HFF-Myc (cell line): ENCODE results near the gene LRRTM4.

Source experiments
- DNase-seq: peaks from one replicate; pipeline ENCODE4 v3.0.0-alpha.2; 2011; ENCODE audit warnings: low read depth; ENCODE audit errors: extremely low read depth
- H3K4me3 ChIP-seq: replicated peaks from 2 replicates; pipeline ENCODE4 v1.5.1; 2011; ENCODE audit warnings: low read depth, mild to moderate bottlenecking, control low read depth, low read length
- CTCF ChIP-seq: IDR thresholded peaks from 2 replicates; pipeline ENCODE4 v1.5.1; 2012; ENCODE audit warnings: mild to moderate bottlenecking, low read depth, low read length, control low read depth; ENCODE audit errors: missing control alignments

LRRTM4 gene

GRCh38 chr2:77522888-77523287 lies 712 bp upstream of the LRRTM4 start:
- no peak for DNase-seq
- TF ChIP-seq CTCF = no peak
- no peak overlapping the region for H3K4me3 ChIP-seq

GRCh38 chr2:77521548-77521891 lies 656 bp downstream of the LRRTM4 start:
- TF ChIP-seq CTCF = no peak
- no peak overlapping the region for H3K4me3 ChIP-seq
- DNase-seq = no peak

- H3K4me3 ChIP-seq = no peak overlapping the region
These were observed 1.3 kb downstream of the LRRTM4 start for GRCh38 chr2:77520641-77521547.

GRCh38 chr2:77519888-77520506 lies 2.2 kb downstream of the LRRTM4 start:
- no peak for DNase-seq
- no peak overlapping the region for H3K4me3 ChIP-seq
- no peak for TF ChIP-seq CTCF

More at GRCh38 chr2:77520641-77521547, 1.3 kb downstream of the LRRTM4 start:
- DNase-seq = no peak
- no peak for TF ChIP-seq CTCF

- DNase-seq = no peak
- no peak for TF ChIP-seq CTCF
- no peak overlapping the region for H3K4me3 ChIP-seq
These were observed 2.9 kb downstream of the LRRTM4 start for GRCh38 chr2:77519164-77519887.

GRCh38 chr2:77518311-77518710 lies 3.9 kb downstream of the LRRTM4 start:
- H3K4me3 ChIP-seq = no peak overlapping the region
- DNase-seq = no peak
- no peak for TF ChIP-seq CTCF
